Testis (tissue), 3 donors: ENCODE results near the gene TMEM181. TPM values are rescaled to one million over a fixed set of nuclear protein-coding genes. Genes with fewer than 3 reads are reported as not detected.
"Not testable (repeated sequence)": the region's sequence is repeated elsewhere in the genome, so short reads cannot be mapped to it uniquely, and the experiment has no call there.

ENCODE experiments used
- DNase-seq: peaks from one replicate; pipeline ENCODE4 v3.0.0-alpha.2; 2019
- H3K27ac ChIP-seq, 2 donors: fragments of 200-600 bp; sonication (generic); one replicate each; pipeline ENCODE4 v1.5.1; 2019
- H3K27me3 ChIP-seq: fragments of 200-600 bp; sonication (generic); one replicate; pipeline ENCODE4 v1.5.1; 2019
- H3K36me3 ChIP-seq: fragments of 200-600 bp; sonication (generic); one replicate; pipeline ENCODE4 v1.5.1; 2017; ENCODE audit warnings: low read depth; ENCODE audit errors: missing control alignments
- H3K4me1 ChIP-seq: fragments of 200-600 bp; sonication (generic); one replicate; pipeline ENCODE4 v1.5.1; 2019
- H3K4me3 ChIP-seq, 2 donors: fragments of 200-600 bp; sonication (generic); one replicate each; pipeline ENCODE4 v1.5.1; 2017 to 2019
- H3K9me3 ChIP-seq: fragments of 200-600 bp; sonication (generic); one replicate; pipeline ENCODE4 v1.5.1; 2017
- POLR2A ChIP-seq: fragments of 450-650 bp; IDR thresholded peaks from one replicate; pipeline ENCODE4 v1.6.1; 2017; ENCODE audit warnings: antibody characterized with exemption, mild to moderate bottlenecking, moderate library complexity
- WGBS, 2 donors: methylation state at CpG; one replicate each; pipeline ENCODE4 v1.1.5; 2018; 5-methylcytosine and 5-hydroxymethylcytosine counted together
- intact Hi-C: fragments of 100-400 bp; cut with DNase I; formaldehyde crosslinking; loops from one replicate; pipeline ENCODE4 v1.15.1; 2023; ENCODE audit warnings: low total_unique reads
- polyA plus RNA-seq: library from polyadenylated mRNA; stranded (reverse); fragments of 350-450 nt; fragmentation: Illumina TruSeq; extraction: RNeasy Lipid Tissue Mini Kit (QIAGEN cat#74804); gene quantifications from one replicate; pipeline ENCODE4 v1.2.3, GENCODE V29; 2014; ENCODE audit warnings: low read depth, low replicate concordance; ENCODE audit not compliant: insufficient read depth
- total RNA-seq, 2 donors: library from RNA; depleted of rRNA; stranded (reverse); fragments of >200 nt; gene quantifications; one replicate each; pipeline ENCODE4 v1.2.3, GENCODE V29; 2016
- TF ChIP-seq, protein P1 (sequence below), 3 experiments: fragments of 450-650 bp in 2 of 3; fragments of 200-600 bp in 1 of 3; sonication (generic) in 1 of 3; IDR thresholded peaks; one replicate each; pipeline ENCODE4 v1.5.1; 2016 to 2019; ENCODE audit warnings: antibody characterized with exemption in 3 of 3, mild to moderate bottlenecking in 2 of 3, moderate library complexity in 1 of 3

Gene TMEM181
- total and polyA plus RNA-seq, 3 donors from 2014 or later = 41.4 to 81.0 (median 74.6) TPM

DNA sequence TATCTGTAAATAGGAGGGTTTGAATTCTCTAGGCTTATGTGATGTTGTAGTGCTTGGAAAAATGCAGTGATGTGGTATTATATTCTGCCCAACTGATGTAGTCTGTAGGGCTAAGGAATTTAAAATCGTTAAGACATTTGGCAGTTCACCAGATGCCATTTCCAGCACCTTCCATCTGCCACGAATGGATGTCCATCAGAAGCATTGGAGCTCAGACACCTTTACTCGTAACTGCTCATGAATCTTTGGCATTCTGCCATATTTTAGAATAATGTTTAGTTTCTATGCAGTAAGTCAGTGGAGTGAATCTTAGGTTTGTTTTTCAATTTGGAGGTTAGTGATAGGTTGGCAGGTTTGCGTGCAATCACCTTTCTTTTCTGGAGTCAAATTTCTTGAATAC lies 87.6 kb downstream of the TMEM181 start:
- peaks cover 12% of the 10 kb centered on the region for H3K4me1 ChIP-seq
- 69 to 72% methylated on average over 4 of the region's 4 CpGs for WGBS, 2 donors
- H3K4me3 ChIP-seq = no peak overlapping the region
- no peaks in the 10 kb centered on the region for H3K36me3 ChIP-seq
- TF ChIP-seq POLR2A = no peak
- TF ChIP-seq, protein P1, sequence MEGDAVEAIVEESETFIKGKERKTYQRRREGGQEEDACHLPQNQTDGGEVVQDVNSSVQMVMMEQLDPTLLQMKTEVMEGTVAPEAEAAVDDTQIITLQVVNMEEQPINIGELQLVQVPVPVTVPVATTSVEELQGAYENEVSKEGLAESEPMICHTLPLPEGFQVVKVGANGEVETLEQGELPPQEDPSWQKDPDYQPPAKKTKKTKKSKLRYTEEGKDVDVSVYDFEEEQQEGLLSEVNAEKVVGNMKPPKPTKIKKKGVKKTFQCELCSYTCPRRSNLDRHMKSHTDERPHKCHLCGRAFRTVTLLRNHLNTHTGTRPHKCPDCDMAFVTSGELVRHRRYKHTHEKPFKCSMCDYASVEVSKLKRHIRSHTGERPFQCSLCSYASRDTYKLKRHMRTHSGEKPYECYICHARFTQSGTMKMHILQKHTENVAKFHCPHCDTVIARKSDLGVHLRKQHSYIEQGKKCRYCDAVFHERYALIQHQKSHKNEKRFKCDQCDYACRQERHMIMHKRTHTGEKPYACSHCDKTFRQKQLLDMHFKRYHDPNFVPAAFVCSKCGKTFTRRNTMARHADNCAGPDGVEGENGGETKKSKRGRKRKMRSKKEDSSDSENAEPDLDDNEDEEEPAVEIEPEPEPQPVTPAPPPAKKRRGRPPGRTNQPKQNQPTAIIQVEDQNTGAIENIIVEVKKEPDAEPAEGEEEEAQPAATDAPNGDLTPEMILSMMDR (IDR thresholded peaks at IDR 0.05) = no peak
- DNase-seq = no peak
- intact Hi-C loops = no loop called here
- H3K9me3 ChIP-seq = no peaks in the 10 kb centered on the region
- no peak overlapping the region for H3K27ac ChIP-seq
- no peaks in the 10 kb centered on the region for H3K27me3 ChIP-seq

DNA sequence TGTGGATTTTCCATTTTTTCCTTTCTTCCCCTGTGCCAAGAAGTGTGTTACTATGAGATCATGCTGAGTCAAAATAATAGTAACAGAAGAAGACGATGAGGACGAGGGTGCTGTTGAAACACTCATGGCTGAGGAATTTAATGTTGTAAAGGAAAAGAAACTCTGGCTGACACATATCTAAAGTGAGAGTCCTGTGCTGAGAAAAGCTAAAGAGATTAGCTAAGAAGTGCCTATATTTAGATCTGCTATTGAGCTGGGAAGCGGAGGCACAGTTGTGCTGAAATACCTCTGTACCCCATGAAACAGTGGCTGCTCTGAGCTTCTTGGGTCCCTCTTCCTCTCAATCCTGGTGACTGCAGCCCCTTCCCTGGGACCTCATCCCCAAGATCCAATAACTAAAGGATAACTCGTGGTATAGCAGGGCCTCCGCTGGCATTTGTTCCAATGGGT lies 88.8 kb downstream of the TMEM181 start:
- no peaks in the 10 kb centered on the region for H3K27me3 ChIP-seq
- TF ChIP-seq POLR2A = no peak
- TF ChIP-seq, protein P1 (IDR thresholded peaks at IDR 0.05) = no peak
- no peak overlapping the region for H3K27ac ChIP-seq
- H3K4me1 ChIP-seq = no peaks in the 10 kb centered on the region
- intact Hi-C loops = no loop called here
- no peaks in the 10 kb centered on the region for H3K36me3 ChIP-seq
- 84 to 89% methylated on average over 5 of the region's 5 CpGs for WGBS, 2 donors
- H3K9me3 ChIP-seq = no peaks in the 10 kb centered on the region
- no peak for DNase-seq
- H3K4me3 ChIP-seq = no peak overlapping the region

DNA sequence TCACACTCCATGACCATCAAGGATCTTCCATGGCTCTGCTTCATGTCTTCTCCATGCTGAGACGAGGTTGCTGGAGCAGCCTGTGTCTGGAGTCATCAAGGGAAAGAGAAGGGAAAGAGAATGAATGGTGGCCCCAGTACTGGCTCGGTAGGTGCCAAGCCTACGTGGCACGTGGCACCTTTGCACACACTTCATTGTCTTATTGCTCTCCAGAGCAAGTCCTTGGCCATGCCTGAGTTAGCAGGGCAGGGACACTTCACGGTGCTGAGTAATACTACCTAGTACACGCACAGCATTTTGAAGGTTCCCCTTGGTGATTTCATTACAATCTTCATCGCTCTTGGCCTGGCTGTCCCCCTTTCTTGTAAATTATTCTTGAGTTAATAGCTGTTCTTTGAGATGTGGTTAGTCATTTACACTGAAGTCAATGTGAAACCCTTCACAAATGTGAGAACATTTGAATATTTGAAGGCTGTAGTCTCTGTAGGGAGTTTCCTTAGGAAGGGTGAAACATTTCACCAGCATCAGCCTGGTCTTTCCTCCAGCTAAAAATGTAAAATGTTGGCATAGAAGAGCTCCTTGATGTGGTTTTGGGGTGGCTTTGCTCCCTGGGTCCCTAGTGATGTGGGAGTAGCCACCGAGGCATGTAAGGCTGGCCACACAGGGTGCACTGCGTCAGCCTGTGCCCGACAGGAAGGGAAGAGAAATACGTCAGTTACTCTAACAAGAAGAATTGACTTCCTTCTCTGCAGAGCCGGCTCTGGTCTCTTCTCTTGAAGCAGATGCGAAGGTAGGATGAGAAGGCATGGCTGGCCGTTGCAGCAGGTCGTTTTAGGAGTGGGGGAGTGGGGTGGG lies 89.6 kb downstream of the TMEM181 start, which contains the start of gene SYTL3:
Gene SYTL3 (plus strand): TSS at position 766 of the 855 bp plus-strand sequence. CDS start 13,215 bp downstream, outside the sequence.
- Histone ChIP-seq H3K27ac (no peak within 1 kb of the TSS), H3K4me3 (no peak within 1 kb of the TSS), H3K27me3 (no peaks in the 10 kb centered on the region), H3K36me3 (no peaks in the 10 kb centered on the region), H3K4me1 (no peaks in the 10 kb centered on the region), H3K9me3 (no peaks in the 10 kb centered on the region)
- TF ChIP-seq, protein P1 (IDR thresholded peaks at IDR 0.05) = no peak
- TF ChIP-seq POLR2A = no peak
- 67 to 73% methylated on average over 15 of the region's 15 CpGs for WGBS, 2 donors
- DNase-seq = peak; percentile 54
- intact Hi-C loops = no loop called here

DNA sequence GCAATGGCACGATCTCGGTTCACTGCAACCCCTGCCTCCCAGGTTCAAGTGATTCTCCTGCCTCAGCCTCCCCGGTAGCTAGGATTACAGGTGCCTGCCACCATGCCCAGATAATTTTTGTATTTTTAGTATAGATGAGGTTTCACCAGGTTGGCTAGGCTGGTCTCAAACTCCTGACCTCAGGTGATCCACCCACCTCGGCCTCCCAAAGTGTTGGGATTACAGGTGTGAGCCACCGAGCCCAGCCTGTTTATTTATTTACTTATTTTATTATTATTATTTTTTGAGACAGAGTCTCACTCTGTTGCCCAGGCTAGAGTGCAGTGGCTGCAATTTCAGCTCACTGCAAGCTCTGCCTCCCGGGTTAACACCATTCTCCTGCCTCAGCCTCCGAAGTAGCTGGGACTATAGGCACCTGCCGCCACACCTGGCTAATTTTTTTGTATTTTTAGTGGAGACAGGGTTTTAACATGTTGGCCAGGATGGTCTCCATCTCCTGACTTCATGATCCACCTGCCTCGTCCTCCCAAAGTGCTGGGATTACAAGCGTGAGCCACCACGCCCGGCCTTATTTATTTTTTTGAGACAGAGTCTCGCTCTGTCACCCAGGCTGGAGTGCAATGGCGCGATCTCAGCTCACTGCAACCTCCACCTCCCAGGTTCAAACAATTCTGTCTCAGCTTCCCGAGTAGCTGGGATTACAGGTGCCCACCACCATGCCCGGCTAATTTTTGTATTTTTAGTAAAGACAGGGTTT lies 92.3 kb downstream of the TMEM181 start:
- H3K4me3 ChIP-seq, H3K9me3 ChIP-seq, DNase-seq, intact Hi-C loops, H3K36me3 ChIP-seq, H3K27me3 ChIP-seq, H3K27ac ChIP-seq, H3K4me1 ChIP-seq: not testable (repeated sequence)
- 85 to 97% methylated on average over 17 of the region's 17 CpGs for WGBS, 2 donors
